ENCODE measurements around the gene SDR42E2. TPM values are rescaled to one million over a fixed set of nuclear protein-coding genes. Genes with fewer than 3 reads are reported as not detected.

Gene SDR42E2
- total RNA-seq, 4 donors from 2014 or later: not detected

- ATAC-seq (no peak), DNase-seq (no peak)
- Histone ChIP-seq H3K4me3 (no peak overlapping the region), H3K4me1 (no peaks in the 10 kb centered on the region), H3K27ac (no peak overlapping the region), H3K9me3 (no peaks in the 10 kb centered on the region), H3K27me3 (no peaks in the 10 kb centered on the region), H3K36me3 (no peaks in the 10 kb centered on the region)
- intact Hi-C loops (cut with DNase I; ENCODE audit: low total_unique reads): no loop called here
- TF ChIP-seq POLR2A (IDR thresholded peaks at IDR 0.05): no peak
- TF ChIP-seq, protein P1, sequence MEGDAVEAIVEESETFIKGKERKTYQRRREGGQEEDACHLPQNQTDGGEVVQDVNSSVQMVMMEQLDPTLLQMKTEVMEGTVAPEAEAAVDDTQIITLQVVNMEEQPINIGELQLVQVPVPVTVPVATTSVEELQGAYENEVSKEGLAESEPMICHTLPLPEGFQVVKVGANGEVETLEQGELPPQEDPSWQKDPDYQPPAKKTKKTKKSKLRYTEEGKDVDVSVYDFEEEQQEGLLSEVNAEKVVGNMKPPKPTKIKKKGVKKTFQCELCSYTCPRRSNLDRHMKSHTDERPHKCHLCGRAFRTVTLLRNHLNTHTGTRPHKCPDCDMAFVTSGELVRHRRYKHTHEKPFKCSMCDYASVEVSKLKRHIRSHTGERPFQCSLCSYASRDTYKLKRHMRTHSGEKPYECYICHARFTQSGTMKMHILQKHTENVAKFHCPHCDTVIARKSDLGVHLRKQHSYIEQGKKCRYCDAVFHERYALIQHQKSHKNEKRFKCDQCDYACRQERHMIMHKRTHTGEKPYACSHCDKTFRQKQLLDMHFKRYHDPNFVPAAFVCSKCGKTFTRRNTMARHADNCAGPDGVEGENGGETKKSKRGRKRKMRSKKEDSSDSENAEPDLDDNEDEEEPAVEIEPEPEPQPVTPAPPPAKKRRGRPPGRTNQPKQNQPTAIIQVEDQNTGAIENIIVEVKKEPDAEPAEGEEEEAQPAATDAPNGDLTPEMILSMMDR (IDR thresholded peaks at IDR 0.05 in 4 of 5, conservative IDR thresholded peaks at IDR 0.05 in 1 of 5): no peak
- in situ Hi-C loops (cut with MboI; ENCODE audit: low sequenced_read_pairs in 4 of 4): loop anchor here (5.0 to 25.0 kb wide), 4 partner anchors 89 to 1021 kb away; partner anchors contain the start of genes MOSMO (in 2 of the 4), PDZD9 (in 2 of the 4), DNAH3 (in 1 of the 4) and LDAF1 (in 1 of the 4)
These were observed 21.0 kb downstream of the SDR42E2 start for GRCh38 chr16:22183335-22183734.

- Histone ChIP-seq H3K27me3 (no peaks in the 10 kb centered on the region), H3K4me1 (peaks cover 5% of the 10 kb centered on the region in 2 donors), H3K27ac (no peak overlapping the region), H3K9me3 (no peaks in the 10 kb centered on the region), H3K36me3 (no peaks in the 10 kb centered on the region), H3K4me3 (no peak overlapping the region)
- intact Hi-C loops (cut with DNase I; ENCODE audit: low total_unique reads) (no loop called here), in situ Hi-C loops (cut with MboI; ENCODE audit: low sequenced_read_pairs in 4 of 4) (loop anchor here (5.0 to 25.0 kb wide), 4 partner anchors 89 to 1022 kb away; partner anchors contain the start of genes MOSMO (in 2 of the 4), PDZD9 (in 2 of the 4), DNAH3 (in 1 of the 4) and LDAF1 (in 1 of the 4))
- no peak for ATAC-seq
- DNase-seq: no peak
- TF ChIP-seq, protein P1 (IDR thresholded peaks at IDR 0.05 in 4 of 5, conservative IDR thresholded peaks at IDR 0.05 in 1 of 5): no peak
These were observed 21.8 kb downstream of the SDR42E2 start for GRCh38 chr16:22183901-22184614.

DNA sequence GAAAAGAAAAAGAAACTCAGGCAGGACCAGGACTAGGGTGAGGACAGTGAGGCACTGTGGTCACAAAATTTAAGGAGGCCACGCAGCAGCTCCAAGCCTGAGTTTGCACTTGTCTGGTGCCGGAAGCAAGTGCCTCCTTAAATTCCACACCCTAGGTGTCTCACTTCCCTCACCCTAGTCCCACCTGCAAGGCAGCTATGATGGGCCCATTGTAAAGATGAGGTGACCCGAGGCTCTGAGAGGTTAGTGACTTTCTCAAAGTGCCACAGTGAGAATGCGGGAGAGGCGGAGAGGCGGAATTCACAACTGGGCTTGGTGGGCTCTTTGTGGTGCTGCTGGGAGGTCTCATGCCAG is 22.3 kb downstream of the SDR42E2 start:
- H3K4me1 ChIP-seq: peaks cover 10% of the 10 kb centered on the region in 2 donors
- TF ChIP-seq, protein P1 (IDR thresholded peaks at IDR 0.05 in 4 of 5, conservative IDR thresholded peaks at IDR 0.05 in 1 of 5): no peak
- TF ChIP-seq POLR2A (IDR thresholded peaks at IDR 0.05): no peak
- H3K27ac ChIP-seq: no peak overlapping the region
- H3K4me3 ChIP-seq: no peak overlapping the region
- in situ Hi-C loops (cut with MboI; ENCODE audit: low sequenced_read_pairs in 4 of 4): loop anchor here (5.0 to 25.0 kb wide), 4 partner anchors 90 to 1022 kb away; partner anchors contain the start of genes MOSMO (in 2 of the 4), PDZD9 (in 2 of the 4), DNAH3 (in 1 of the 4) and LDAF1 (in 1 of the 4)
- DNase-seq: no peak
- intact Hi-C loops (cut with DNase I; ENCODE audit: low total_unique reads): no loop called here
- H3K36me3 ChIP-seq: no peaks in the 10 kb centered on the region
- no peak for ATAC-seq
- H3K9me3 ChIP-seq: no peaks in the 10 kb centered on the region
- no peaks in the 10 kb centered on the region for H3K27me3 ChIP-seq

- ATAC-seq (no peak), DNase-seq (no peak)
- Histone ChIP-seq H3K27ac (no peak overlapping the region), H3K27me3 (no peaks in the 10 kb centered on the region), H3K36me3 (no peaks in the 10 kb centered on the region), H3K4me3 (no peak overlapping the region), H3K9me3 (no peaks in the 10 kb centered on the region), H3K4me1 (peaks cover 13 to 15% of the 10 kb centered on the region in 2 donors)
- TF ChIP-seq, protein P1 (IDR thresholded peaks at IDR 0.05 in 4 of 5, conservative IDR thresholded peaks at IDR 0.05 in 1 of 5): no peak
- no peak for TF ChIP-seq POLR2A (IDR thresholded peaks at IDR 0.05)
- in situ Hi-C loops (cut with MboI; ENCODE audit: low sequenced_read_pairs in 4 of 4): loop anchor here (10.0 to 25.0 kb wide), 3 partner anchors 92 to 1024 kb away; partner anchors contain the start of genes MOSMO (in 2 of the 4), PDZD9 (in 2 of the 4), DNAH3 (in 1 of the 4) and LDAF1 (in 1 of the 4)
- intact Hi-C loops (cut with DNase I; ENCODE audit: low total_unique reads): loop anchor here (5.0 kb wide), 1 partner anchor 99 kb away; no protein-coding TSS in a partner anchor
These were observed 24.2 kb downstream of the SDR42E2 start for GRCh38 chr16:22186517-22186916.
